GM19463 (cell line): ENCODE results near the gene IRF4.

Experiments
- ATAC-seq: cut with Tn5 transposase; IDR thresholded peaks from one replicate; pipeline ENCODE4 v1.9.1; 2021; ENCODE audit warnings: mild to moderate bottlenecking, moderate library complexity; ENCODE audit not compliant: unreplicated experiment

Gene IRF4

GRCh38 chr6:395432-396125 lies 4.0 kb downstream of the IRF4 start:
- ATAC-seq: no peak

DNA sequence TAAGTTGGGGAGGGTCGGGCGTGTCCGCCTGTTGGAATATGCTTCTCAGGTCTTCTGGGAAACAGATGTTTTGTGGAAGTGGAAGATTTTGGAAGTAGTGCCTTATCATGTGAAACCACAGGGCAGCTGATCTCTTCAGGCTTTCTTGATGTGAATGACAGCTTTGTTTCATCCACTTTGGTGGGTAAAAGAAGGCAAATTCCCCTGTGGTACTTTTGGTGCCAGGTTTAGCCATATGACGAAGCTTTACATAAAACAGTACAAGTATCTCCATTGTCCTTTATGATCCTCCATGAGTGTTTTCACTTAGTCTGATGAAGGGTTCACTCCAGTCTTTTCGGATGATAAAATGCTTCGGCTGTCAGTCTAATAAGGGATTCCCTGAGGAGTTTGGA lies 4.6 kb downstream of the IRF4 start:
- no peak for ATAC-seq

GRCh38 chr6:397056-397455 lies 5.5 kb downstream of the IRF4 start:
- no peak for ATAC-seq

GRCh38 chr6:397604-398003 lies 6.1 kb downstream of the IRF4 start:
- no peak for ATAC-seq

- ATAC-seq: no peak
Observed at GRCh38 chr6:398065-398464, 6.5 kb downstream of the IRF4 start.

DNA sequence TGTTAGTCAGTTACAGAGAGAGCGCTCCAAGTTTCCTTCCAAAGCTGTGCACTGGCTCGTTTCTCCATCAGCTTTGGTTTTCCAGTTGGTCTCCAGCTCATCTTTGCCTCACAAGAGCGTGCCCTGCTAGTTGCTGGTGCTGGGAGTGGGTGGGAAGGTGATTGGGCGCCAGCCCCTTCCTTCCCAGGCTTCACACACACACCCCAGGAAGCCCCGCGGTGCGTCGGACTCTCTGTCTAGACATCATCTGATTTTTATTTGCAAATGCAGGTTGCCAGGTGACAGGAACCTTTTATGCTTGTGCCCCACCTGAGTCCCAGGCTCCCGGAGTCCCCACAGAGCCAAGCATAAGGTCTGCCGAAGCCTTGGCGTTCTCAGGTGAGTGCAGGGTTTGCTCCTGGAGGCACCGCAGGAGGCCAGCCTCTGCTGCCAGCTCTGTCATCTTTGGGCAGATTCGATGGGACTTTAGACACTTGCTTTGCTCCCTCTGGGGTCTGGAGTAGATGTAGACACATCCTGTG lies 7.1 kb downstream of the IRF4 start:
- no peak for ATAC-seq

GRCh38 chr6:399785-400534 lies 8.4 kb downstream of the IRF4 start:
- peak; percentile 40 for ATAC-seq

DNA sequence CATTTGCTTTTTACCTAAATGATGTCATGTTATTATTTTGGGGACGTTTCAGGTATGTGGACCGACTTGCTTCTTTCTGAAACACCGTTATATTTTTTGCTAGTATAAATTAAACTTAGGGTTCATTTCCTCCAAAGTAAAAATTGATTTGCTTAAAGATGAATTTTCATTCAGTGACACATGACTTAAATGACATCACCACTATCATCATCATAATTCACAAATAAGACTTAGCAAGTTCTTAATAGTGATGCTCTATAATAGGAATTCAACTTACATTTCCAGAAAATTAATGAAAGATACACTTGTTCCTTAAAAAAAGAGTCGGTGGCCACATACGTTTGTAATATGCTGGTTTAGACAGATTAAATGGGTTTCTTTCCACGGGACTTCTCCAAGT lies 9.3 kb downstream of the IRF4 start:
- no peak for ATAC-seq

GRCh38 chr6:401239-401993 lies 9.9 kb downstream of the IRF4 start:
- no peak for ATAC-seq

- ATAC-seq: no peak
Observed at GRCh38 chr6:401994-402640, 10.6 kb downstream of the IRF4 start.

DNA sequence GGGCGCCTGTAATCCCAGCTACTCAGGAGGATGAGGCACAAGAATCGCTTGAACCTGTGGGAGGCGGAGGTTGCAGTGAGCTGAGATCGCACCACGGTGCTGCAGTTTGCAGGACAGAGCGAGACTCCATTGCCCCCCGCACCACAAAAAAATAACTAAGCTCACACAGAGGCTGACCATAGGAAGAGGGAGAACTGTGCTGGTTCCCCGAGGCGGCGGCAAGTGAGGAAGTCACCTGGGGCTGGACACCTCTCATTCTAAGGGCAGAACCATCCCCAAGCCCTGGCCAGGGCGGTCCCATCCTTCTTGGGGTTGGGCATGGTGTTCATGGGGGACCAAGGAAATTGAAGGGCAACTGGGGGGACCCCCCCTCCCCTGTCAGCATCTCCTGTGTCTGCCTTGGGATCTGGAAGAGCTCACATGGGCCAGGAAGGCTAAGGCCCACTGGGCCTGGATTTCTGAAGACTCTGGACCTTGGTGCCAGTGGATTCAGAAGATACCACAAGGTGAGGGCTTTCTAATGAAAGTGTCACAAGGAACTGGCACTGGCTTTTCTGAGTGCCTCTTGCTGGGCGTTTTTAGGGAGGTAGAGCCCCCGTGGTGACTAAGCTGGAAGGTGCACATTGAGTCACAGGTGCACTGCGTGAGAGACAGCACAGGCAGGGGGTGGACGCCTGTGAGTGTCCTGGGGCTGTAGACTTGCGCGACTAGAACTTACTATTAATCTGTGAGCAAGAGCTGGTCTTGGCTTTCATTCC lies 11.5 kb downstream of the IRF4 start:
- ATAC-seq: no peak

- ATAC-seq: no peak
Observed at GRCh38 chr6:403659-404655, 12.4 kb downstream of the IRF4 start.

DNA sequence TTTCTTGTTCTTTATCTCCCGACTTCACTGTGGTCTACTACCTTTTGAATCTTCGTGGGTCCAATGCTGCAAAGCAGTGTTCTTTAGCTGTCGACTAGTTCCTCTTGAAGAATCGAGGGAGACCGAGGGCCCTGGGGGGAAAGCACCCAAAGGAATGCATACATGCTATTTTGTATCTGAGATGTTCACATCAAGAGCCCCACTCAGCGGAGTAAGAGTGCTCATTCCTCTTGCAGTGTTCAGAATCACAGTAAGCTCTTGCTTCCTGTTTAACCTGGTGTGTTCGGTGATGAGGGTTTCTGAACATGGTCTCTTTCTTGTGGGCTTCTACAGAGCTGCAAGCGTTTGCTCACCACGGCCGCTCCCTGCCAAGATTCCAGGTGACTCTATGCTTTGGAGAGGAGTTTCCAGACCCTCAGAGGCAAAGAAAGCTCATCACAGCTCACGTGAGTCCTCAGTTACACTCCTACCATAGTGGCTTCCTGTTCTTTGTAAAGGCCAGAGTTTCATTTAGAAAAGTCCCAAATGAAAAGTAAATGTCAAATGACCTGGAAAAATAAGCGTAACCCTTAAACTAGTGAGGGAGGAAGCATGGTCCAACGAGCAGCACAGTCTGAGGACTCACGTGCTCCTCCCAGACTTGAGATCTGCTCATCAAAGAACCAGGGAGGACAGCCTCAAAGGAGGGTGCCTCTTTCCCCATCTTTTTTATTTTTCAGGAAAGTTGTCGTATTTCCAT lies 13.3 kb downstream of the IRF4 start:
- ATAC-seq: no peak

DNA sequence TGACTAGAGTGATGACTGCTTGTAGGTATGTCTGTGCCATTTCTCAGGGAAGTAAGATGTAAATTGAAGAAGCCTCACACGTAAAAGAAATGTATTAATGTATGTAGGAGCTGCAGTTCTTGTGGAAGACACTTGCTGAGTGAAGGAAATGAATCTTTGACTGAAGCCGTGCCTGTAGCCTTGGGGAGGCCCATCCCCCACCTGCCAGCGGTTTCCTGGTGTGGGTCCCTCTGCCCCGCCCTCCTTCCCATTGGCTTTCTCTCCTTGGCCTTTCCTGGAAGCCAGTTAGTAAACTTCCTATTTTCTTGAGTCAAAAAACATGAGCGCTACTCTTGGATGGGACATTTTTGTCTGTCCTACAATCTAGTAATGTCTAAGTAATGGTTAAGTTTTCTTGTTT lies 16.6 kb downstream of the IRF4 start:
- ATAC-seq: no peak

- ATAC-seq: no peak
Observed at GRCh38 chr6:408599-409102, 17.1 kb downstream of the IRF4 start.

- ATAC-seq: no peak
Observed at GRCh38 chr6:409370-409972, 17.9 kb downstream of the IRF4 start.

GRCh38 chr6:410555-411395 lies 19.2 kb downstream of the IRF4 start:
- ATAC-seq: no peak
